UCSD-AML1 (cell line): Measurements from ENCODE around the gene CDK11A.
"Not testable (repeated sequence)": the region's sequence is repeated elsewhere in the genome, so short reads cannot be mapped to it uniquely, and the experiment has no call there.

Experiments
- DNase-seq: peaks from one replicate; lab custom pipeline; 2025; ENCODE audit not compliant: unreplicated experiment; lab: John Stamatoyannopoulos, UW

The CDK11A gene

DNA sequence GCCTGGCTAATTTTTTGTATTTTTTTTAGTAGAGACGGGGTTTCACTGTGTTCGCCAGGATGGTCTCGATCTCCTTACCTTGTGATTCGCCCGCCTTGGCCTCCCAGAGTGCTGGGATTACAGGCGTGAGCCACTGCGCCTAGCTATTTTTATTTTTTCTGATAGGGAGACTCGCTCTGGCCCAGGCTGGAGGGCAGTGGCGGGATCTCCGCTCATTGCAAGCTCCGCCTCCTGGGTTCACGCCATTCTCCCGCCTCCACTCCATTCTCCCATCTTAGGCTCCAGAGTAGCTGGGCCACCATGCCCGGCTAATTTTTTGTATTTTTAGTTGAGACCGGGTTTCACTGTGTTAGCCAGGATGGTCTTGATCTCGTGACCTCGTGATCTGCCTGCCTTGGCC, 1.9 kb upstream of the CDK11A start:
- not testable (repeated sequence) for DNase-seq

DNA sequence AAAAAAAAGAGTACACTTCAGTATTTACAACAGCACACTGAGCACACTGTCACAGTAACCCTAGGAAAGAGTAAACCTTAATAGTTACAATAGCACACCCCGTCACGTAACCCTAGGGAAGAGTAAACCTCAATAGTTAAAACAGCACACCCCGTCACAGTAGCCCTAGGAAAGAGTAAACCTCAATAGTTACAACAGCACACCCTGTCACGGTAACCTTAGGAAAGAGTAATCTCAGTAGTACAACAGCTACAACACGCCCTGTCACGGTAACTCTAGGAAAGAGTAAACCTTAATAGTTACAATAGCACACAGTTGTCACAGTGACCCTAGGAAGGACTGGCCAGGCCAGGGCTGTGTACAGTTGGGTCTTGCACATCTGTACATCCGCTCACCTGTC, 3.0 kb downstream of the CDK11A start:
- no peak for DNase-seq

DNA sequence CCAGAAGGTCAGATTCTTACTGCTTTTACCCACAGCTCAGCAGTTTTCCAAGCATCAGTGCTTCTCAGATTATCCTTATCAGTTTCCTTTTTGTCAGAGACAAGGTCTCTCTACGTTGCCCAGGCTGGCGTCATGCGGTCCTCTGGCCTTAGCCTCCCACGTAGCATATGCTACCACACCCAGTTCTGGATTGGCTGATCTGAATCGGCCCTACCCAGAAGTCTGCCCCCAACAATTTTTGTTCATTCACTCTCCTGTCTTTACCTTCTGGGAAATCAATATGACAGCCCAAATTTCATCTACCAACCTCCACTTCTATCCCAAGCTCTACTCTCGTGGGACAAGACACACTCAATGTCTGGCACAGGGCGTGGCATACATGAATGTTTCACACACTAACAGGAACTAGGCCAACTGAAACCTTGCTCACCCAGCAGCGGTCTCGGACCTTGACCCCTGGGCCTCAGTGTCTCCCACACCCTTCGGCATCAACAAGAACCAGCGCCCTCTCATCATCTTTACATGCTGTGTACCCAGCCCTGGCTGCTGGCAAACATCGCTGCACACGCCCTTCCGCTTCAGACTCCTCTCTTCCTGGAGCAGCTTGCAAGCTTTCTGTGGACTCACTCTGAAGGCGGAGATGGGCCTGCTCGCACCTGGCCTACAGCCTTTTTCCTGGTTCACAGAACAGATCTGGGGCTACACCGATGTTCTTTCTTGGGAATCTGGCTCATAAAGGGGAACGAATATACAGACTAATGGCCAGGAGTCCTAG, 8.9 kb downstream of the CDK11A start:
- not testable (repeated sequence) for DNase-seq

DNA sequence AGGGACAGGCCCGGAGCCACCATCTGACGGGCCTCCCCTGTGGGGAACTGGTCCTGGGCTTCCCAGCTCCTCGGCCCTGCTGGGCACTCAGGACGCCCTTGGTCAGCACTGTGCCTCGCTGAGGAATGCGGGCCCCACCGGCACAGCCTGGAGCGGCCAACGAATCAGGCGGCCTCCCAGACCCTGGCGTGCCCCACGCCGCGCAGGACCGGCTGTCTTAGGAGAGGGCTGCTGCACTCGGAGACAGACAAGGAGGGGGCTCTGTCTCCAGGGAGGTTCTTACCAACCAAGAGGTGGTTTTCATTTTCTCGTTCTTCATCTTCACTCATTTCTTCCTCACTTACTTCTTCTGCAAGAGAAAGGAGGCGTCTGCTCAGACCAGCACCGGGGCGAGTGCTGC, 16.3 kb downstream of the CDK11A start:
- not testable (repeated sequence) for DNase-seq

DNA sequence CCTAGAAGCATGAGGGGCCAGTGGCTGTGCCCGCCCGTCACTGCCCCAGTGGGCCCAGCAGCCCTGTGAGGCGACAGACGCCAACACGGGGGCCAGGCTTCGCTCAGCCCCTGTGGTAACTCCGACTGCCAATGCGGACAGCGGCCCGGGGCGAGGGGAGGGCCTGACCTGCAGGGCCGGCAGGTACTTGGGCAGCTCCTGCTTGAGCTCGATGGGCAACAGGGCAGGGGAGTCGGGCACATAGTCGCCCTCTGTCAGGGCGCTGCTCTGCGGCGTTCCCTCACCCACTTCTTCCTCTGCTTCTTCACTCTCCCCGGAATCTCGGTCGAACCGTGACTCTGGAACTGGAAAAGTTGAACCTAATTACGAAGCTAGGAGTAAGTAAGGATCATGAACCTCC, 16.9 kb downstream of the CDK11A start:
- not testable (repeated sequence) for DNase-seq

DNA sequence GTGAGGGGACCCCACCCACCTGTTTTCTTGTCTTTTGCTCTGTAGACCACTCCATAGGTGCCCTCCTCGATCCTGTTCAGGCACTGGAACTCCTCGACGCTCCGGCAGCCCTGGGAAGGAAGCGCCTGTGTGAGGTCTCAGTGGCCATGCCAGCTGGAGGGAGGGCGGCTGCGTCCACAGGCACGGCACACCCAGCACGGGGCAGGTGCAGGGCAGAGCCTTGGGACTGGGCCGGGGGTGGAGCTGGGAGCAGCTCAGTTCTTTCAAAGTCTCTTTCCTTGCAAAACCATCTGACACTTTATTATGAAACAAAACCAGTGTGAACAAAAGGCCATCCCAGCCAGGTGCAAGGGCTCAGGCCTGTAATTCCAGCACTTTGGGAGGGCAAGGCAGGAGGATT, 18.5 kb downstream of the CDK11A start:
- not testable (repeated sequence) for DNase-seq

DNA sequence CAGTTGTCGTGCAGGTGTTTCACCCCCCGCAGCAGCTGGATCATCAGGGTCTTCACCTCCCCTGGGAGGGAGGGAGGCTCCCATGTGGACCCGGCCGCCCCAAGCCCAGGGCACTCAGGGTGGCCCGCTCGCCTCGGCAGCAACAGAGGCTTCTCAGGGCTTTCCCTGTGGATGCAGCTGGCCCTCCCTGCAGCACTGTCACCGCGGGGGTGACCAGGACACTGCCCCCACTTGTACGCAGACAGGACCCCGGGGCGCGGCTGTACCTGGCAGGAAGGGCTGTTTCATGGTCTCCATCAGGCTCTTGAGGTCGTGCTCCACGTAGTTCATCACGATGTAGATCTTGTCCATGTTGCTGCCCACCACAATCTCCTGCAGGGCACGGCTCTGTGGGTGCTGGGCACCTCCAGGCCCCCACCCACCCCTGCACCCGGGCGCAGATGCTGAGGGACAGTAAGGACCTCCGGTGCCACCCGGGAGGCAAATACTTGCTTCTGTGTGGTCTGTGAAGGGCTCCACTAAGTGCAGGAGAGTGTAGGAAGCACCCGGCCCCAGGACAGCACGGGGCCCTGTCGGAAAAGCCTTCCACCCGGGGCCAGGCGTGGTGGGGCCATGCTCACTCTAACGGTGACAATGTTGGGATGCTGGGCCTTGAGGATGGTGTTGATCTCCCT, 19.7 kb downstream of the CDK11A start:
- not testable (repeated sequence) for DNase-seq

DNA sequence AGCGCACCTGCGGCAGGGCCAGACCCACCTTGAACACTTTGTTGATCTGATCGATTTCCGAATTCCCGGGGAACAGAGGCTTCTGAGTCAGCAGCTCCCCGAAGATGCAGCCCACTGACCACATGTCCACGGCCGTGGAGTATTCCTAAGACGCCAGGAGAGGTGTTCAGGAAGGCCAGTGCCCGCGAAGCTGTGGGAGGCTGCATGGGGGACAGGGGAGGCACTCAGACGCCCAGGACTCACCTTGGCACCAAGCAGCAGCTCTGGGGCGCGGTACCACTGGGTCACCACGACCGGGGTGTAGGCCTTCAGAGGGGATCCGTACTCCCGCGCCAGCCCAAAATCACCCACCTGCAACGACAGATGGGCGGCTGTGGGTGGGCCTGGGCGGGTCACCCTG, 20.4 kb downstream of the CDK11A start:
- DNase-seq, result no peak

DNA sequence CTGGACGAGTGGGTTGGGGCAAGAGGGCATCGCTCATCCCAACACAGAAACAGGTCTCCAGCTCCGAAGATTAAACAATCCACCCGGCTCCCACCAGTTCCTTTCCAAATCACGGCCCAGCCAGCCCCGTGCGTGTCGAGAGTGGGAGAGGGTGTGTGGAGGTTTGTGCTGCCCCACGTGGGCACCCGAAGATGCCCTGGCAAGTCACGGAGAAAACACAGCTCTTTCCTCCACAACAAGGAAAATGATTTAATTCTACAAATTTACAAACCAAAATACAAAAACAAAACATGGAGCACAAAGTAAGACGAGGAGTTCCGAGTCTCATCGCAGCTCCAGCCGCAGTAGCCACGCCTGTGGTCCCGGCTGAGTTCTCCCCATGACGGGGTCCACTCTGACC, 21.7 kb downstream of the CDK11A start:
- DNase-seq, result not testable (repeated sequence)

DNA sequence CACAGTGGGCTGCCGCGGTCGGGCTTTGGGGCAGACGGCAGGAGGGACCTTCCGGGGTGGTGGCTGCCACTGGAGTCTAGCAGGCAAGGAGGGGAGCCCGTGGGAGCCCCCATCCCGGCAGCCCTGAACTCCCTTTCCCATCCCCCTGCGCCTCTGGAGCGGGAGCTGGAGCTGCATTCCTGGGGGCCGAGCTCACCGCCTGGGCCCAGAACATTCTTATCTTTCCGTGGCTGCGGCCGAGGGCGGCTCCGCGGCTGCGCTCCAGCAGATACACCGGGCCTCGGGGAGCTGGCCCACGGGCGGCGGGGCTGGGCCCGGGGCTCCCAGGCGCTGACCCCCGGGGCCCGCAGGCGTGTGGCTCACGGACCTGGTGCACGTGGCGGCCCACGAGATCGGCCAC, 23.6 kb downstream of the CDK11A start:
- not testable (repeated sequence) for DNase-seq

DNA sequence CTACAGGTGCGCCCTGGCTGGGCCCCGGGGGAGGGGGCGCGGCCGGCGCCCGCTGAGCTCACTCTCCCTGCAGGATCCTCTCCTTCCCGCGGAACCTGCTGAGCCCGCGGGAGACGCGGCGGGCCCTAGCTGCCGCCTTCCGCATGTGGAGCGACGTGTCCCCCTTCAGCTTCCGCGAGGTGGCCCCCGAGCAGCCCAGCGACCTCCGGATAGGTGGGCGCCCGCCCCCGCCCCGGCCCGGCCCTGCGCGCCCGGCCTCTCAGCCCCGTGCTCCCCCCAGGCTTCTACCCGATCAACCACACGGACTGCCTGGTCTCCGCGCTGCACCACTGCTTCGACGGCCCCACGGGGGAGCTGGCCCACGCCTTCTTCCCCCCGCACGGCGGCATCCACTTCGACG, 24.1 kb downstream of the CDK11A start:
- DNase-seq, result not testable (repeated sequence)

DNA sequence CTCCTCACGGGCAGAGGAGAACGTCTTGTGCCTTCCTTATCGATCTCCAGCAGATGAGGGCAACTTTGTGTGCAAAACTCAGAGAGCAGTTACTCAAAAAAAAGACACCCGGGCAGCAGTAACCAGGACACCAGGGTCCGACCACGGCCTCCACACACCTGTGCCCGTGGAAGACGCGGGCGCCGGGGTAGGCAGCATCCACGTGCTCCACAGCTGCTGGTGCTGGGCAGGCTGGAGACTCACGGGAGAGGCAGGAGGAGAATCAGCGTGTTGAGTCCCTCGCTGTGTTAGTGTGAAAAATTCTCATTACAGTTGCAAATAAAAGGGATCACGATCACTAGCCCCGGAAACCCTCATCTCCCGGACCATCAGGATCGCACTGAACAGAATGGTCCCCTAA, 25.1 kb downstream of the CDK11A start:
- not testable (repeated sequence) for DNase-seq

DNA sequence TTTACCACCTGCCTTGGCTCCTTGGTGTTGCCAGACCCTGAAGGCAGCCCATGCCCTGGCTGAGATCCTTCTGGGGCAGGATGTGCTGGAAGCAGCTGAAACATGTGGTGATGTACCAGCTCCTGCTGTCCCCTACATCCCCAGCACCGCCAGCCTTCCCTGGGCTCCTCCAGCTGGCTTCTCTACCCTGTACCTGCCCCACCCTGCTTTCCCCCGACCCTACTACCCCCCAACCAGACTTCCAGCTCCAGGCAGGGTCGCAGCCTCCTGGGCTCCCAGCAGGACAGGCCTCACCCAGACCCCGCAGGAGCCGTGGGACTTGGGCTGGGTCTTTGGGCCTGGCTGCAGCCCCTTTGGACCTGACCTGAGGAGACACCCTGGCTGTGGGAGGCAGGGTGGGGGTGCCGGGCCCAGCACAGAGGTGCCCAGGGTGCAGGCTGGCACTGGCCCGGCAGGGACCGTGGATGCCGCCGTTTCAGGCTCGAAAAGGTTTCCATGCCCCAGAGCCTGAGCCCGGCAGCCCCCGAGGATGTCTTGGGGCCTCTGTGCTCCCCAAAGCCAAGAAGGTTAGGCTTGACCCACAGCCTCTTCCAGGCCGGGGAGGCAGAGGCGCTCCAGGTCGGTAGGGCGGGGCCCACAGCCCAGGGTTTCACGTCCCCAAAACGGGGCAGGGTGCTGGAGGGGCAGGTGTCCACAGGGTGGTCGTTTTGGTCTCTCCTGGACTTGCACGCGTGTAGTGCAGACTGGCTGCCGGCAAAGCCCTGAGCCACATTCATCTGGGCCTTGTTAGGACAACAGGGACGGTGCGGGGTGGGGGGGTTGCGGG, 26.6 kb downstream of the CDK11A start:
- not testable (repeated sequence) for DNase-seq

DNA sequence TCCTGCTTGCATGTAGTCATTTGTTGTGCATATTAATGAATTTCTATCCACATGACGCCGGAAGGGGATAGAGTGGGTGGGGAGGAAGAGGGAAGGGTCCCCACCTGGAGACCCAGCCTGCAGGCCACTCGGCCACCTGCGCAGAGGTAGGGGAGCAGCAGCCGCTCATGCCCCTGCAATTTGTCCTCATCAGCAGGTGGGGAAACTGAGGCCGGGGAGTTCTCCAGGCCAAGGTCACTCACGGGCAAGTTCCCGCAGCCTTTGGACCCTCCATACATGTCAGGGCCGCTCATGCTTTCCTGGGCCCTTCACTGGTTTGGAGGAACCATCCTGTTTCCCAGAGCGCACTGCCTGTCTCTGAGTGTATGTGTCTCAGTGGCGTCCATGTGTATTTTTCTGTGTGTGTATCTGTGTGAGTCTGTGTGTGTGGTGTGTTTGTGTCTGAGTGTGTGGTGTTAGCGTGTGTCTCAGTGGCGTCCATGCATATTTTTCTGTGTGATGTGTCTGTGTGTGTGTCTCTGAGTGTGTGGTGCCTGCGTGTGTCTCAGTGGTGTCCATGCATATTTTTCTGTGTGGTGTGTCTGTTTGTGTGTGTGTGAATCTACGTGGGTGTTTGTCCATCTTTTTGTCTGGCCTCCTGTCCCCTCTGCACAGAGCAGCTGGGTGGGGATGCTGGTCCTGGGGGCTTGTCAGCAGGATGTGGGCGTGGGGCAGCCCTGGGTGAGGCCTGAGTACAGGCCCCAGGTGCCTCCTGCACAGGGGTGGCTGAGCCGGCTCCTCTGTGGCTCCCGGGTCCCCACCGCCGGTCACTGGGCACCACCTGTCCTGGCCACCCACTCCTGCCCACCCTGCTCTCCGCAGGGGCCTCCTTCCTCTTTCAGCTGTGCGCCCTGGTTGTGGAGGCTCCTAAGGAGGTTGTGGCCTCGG, 27.5 kb downstream of the CDK11A start:
- DNase-seq, result not testable (repeated sequence)

DNA sequence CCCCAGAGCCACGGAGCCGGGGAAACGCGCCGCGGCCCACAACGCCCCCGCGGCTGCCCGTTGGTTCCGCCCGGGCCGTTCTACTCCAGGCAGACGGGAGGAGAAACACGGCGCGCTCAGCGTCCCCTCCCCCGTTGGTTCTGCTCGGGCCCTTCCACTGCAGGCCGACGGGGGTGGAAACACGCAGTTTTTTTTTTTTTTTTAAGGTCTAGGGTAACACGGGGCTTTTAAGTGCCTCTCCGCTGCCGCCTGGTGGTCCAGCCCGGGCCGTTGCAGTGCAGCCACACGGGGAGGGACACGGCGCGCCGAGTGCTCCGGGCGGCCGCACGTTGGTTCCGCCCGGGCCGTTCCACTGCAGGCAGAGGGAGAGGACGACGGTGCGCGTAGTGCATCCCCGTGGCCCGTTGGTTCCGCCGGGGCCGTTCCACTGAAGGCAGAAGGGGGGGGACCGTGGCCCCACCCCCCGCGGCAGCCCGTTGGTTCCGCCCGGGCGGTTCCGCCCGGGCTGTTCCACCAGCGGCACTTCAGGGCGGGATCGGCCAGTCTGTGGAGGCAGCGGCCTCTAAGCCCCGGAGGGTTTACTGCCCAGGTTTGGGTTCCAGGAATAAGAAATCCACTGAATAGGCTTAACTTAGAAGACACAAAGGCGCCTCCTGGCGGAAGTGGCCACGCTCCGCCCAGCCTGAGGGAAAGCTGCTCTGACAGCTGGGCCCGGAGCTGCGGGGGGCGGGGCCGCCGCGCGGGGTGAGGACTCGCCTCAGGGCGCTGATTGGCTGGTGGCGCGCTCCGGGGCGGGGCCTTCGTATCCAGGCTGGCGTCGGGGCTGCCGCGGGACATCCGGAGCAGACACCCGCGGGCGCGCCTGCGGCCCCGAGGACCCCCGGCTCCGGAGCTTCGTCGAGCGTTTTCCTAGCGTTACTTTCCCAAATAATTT, 31.2 kb downstream of the CDK11A start, which contains the start of gene SLC35E2B:
Gene SLC35E2B (minus strand): TSS at position 82 of the 934 bp plus-strand sequence. CDS start 16,096 bp downstream, outside the sequence.
- peak; percentile 92 for DNase-seq

DNA sequence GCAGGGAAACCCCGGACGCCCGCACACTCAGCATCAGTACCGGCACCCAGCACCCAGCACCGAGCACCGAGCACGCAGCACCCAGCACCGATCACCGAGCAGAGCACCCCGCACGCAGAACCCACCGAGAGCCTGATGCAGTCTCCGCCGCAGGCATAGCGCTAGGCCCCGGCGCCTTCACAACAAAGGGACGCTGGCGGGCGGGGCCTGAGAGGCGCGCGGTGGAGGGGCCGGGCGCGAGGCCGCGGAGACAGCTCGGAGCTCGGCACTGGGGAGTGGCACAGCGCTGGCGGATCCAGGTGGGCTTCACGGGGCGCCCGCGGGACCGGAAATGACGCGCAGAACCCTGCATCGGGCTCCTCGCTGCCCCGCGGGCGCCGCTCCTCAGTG, 31.8 kb downstream of the CDK11A start:
- DNase-seq, result peak; percentile 90

DNA sequence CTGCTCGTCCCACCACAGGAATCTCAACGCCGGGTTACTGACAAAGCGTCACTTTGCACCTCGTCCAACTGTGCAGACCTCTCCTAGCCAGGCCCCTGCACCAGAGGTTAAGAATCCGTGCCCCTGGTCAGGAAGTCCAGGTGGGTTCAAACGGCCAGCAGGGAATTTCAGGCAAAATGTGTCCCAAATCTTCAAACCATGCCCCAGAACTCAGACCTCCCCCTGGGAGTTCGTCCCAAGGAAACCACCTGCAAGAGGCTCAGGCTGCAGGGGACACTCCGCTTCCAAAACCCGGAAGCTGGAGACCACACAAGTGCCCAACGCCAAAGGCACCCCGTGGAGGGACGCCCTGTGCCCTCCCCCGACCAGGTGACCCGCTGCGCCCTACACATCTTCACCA, 32.7 kb downstream of the CDK11A start:
- DNase-seq, result not testable (repeated sequence)

DNA sequence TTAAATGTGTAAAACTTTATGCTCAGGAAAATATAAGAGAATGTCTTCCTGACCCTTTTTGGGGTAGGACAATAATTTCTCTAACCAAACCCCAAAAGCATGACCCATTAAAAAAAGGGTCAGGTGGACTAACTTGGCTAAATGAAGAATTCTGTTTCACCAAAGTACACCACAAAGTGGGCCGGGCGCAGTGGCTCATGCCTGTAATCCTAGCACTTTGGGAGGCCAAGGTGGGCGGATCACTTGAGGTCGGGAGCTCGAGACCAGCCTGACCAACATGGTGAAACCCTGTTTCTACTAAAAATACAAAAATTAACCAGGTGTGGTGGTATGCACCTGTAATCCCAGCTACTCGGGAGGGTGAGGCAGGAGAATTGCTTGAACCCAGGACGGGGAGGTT, 34.6 kb downstream of the CDK11A start:
- not testable (repeated sequence) for DNase-seq

DNA sequence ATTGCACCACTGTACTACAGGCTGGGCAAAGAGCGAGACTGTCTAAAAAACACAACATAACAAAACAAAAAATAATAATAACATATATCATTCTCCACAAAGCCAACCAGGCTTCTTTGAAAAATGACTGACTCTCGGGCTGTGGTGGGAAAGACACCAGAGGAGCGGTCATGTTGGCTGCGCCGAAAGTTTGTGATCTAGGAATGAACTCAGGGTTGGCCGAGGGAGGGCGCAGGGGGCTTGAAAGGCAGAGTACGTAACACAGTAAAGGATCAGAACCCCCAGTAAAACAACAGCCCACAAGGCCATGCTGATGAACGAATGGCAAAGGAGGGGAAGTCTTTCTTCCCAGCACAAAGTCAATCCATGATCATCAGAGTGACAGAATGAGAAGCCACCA, 36.3 kb downstream of the CDK11A start:
- DNase-seq, result no peak
